ENCODE measurements around the gene GPN1. TPM values are rescaled to one million over a fixed set of nuclear protein-coding genes. Genes with fewer than 3 reads are reported as not detected.

GPN1 gene
- total RNA-seq, 1 experiment from 2014 or later, result 45.1 TPM

GRCh38 chr2:27640722-27641245 lies 11.9 kb downstream of the GPN1 start:
- intact Hi-C loops (cut with micrococcal nuclease; ENCODE audit: unreplicated experiment), result no loop called here
- no TSS peak for BruUV-seq (replicated peaks)
- CTCF ChIA-PET, result interaction anchor here (0.6 kb wide), 1 partner anchor 56 kb away, joined by 6 read pairs; no protein-coding TSS in a partner anchor

DNA sequence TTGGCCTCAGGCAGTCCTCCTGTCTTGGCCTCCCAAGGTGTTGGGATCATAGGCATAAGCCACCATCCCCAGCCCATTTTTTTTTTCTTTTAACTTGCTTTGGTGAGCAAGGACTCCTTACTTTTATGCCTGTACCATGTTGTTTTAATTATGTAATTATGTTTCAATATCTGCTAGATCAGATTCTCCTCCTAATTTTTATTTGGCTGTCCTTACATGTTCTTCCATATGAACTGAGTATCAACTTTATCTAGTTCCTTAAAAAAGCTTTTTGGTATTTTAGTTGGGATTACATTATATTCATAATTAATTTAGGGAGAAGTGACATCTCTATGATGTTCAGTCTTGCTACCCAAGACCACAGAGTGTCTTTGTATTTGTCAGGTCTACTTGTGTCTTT lies 16.3 kb downstream of the GPN1 start:
- H3K36me3 ChIP-seq (ENCODE audit: low read depth), result peaks cover 20% of the 10 kb centered on the region
- POLR2A ChIA-PET (ENCODE audit: unreplicated experiment), result interaction anchor here (0.6 to 0.7 kb wide), 2 partner anchors 80 to 684 kb away, joined by 3 to 7 read pairs; no protein-coding TSS in a partner anchor
- peaks cover 26% of the 10 kb centered on the region for H3F3A ChIP-seq (ENCODE audit: insufficient read depth, low read depth)

More at GRCh38 chr2:27640722-27641245, 11.9 kb downstream of the GPN1 start:
- H3K4me3 ChIP-seq, result no peak overlapping the region
- POLR2A ChIA-PET (ENCODE audit: unreplicated experiment), result no interaction called here
- TF ChIP-seq, protein P1, sequence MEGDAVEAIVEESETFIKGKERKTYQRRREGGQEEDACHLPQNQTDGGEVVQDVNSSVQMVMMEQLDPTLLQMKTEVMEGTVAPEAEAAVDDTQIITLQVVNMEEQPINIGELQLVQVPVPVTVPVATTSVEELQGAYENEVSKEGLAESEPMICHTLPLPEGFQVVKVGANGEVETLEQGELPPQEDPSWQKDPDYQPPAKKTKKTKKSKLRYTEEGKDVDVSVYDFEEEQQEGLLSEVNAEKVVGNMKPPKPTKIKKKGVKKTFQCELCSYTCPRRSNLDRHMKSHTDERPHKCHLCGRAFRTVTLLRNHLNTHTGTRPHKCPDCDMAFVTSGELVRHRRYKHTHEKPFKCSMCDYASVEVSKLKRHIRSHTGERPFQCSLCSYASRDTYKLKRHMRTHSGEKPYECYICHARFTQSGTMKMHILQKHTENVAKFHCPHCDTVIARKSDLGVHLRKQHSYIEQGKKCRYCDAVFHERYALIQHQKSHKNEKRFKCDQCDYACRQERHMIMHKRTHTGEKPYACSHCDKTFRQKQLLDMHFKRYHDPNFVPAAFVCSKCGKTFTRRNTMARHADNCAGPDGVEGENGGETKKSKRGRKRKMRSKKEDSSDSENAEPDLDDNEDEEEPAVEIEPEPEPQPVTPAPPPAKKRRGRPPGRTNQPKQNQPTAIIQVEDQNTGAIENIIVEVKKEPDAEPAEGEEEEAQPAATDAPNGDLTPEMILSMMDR (conservative IDR thresholded peaks at IDR 0.05), result no peak
- TF ChIP-seq EZH2 (IDR thresholded peaks at IDR 0.05; ENCODE audit: low read depth), result no peak
- H3K79me2 ChIP-seq (ENCODE audit: low read depth), result no peaks in the 10 kb centered on the region
- H3K9me2 ChIP-seq (ENCODE audit: insufficient read depth), result no peaks in the 10 kb centered on the region
- no peaks in the 10 kb centered on the region for H3K4me1 ChIP-seq (replicated peaks; ENCODE audit: insufficient read depth)
- H3K9me3 ChIP-seq (ENCODE audit: insufficient read depth, low read depth), result no peaks in the 10 kb centered on the region
- no peak overlapping the region for H3K27ac ChIP-seq
- H3F3A ChIP-seq (ENCODE audit: insufficient read depth, low read depth), result peaks cover 36% of the 10 kb centered on the region
- no peaks in the 10 kb centered on the region for H3K27me3 ChIP-seq (ENCODE audit: insufficient read depth, low read depth)
- H4K20me1 ChIP-seq (ENCODE audit: insufficient read depth), result no peaks in the 10 kb centered on the region
- DNase-seq, result no peak
- peaks cover 35% of the 10 kb centered on the region for H3K36me3 ChIP-seq (ENCODE audit: low read depth)
- H3K4me2 ChIP-seq, result no peak overlapping the region
- H2AFZ ChIP-seq, result no peak overlapping the region

GRCh38 chr2:27647289-27647688 lies 18.4 kb downstream of the GPN1 start:
- no peak overlapping the region for H3K4me3 ChIP-seq
- H3K4me2 ChIP-seq, result no peak overlapping the region
- no peak for DNase-seq
- H3K9me2 ChIP-seq (ENCODE audit: insufficient read depth), result no peaks in the 10 kb centered on the region
- H3K27ac ChIP-seq, result no peak overlapping the region
- TF ChIP-seq EZH2 (IDR thresholded peaks at IDR 0.05; ENCODE audit: low read depth), result no peak
- TF ChIP-seq, protein P1 (conservative IDR thresholded peaks at IDR 0.05), result no peak
- H3K9me3 ChIP-seq (ENCODE audit: insufficient read depth, low read depth), result no peaks in the 10 kb centered on the region
- no peaks in the 10 kb centered on the region for H3K79me2 ChIP-seq (ENCODE audit: low read depth)
- H3F3A ChIP-seq (ENCODE audit: insufficient read depth, low read depth), result peaks cover 25% of the 10 kb centered on the region
- H3K36me3 ChIP-seq (ENCODE audit: low read depth), result peaks cover 19% of the 10 kb centered on the region; the same call in 1 of the 2 replicates
- no peaks in the 10 kb centered on the region for H3K27me3 ChIP-seq (ENCODE audit: insufficient read depth, low read depth)
- intact Hi-C loops (cut with micrococcal nuclease; ENCODE audit: unreplicated experiment), result no loop called here
- H3K4me1 ChIP-seq (replicated peaks; ENCODE audit: insufficient read depth), result 0 out of 2 replicates have a peak, but pooled peaks cover under 1% of the 10 kb centered on the region
- H4K20me1 ChIP-seq (ENCODE audit: insufficient read depth), result 0 out of 2 replicates have a peak, but pooled peaks cover 7% of the 10 kb centered on the region
- POLR2A ChIA-PET (ENCODE audit: unreplicated experiment), result no interaction called here
- no peak overlapping the region for H2AFZ ChIP-seq
- CTCF ChIA-PET, result no interaction called here
- BruUV-seq (replicated peaks), result no TSS peak

More for the DNA sequence above, 16.3 kb downstream of the GPN1 start:
- Histone ChIP-seq H3K9me2 (ENCODE audit: insufficient read depth) (no peaks in the 10 kb centered on the region), H4K20me1 (ENCODE audit: insufficient read depth) (no peaks in the 10 kb centered on the region), H3K4me3 (no peak overlapping the region), H2AFZ (no peak overlapping the region), H3K27ac (no peak overlapping the region), H3K79me2 (ENCODE audit: low read depth) (no peaks in the 10 kb centered on the region), H3K4me1 (replicated peaks; ENCODE audit: insufficient read depth) (no peaks in the 10 kb centered on the region), H3K9me3 (ENCODE audit: insufficient read depth, low read depth) (no peaks in the 10 kb centered on the region), H3K4me2 (no peak overlapping the region), H3K27me3 (ENCODE audit: insufficient read depth, low read depth) (no peaks in the 10 kb centered on the region)
- CTCF ChIA-PET, result no interaction called here
- TF ChIP-seq EZH2 (IDR thresholded peaks at IDR 0.05; ENCODE audit: low read depth), result no peak
- TF ChIP-seq, protein P1 (conservative IDR thresholded peaks at IDR 0.05), result no peak
- no TSS peak for BruUV-seq (replicated peaks)
- intact Hi-C loops (cut with micrococcal nuclease; ENCODE audit: unreplicated experiment), result no loop called here
- no peak for DNase-seq
